GM21529 (cell line): ENCODE data around the gene JCAD.
"Not testable (repeated sequence)": the region's sequence is repeated elsewhere in the genome, so short reads cannot be mapped to it uniquely, and the experiment has no call there.

Source experiments
- ATAC-seq: cut with Tn5 transposase; IDR thresholded peaks from one replicate; pipeline ENCODE4 v1.9.1; 2021; ENCODE audit not compliant: unreplicated experiment

JCAD gene

GRCh38 chr10:30059209-30060107 is at the start of gene JCAD:
Gene JCAD (minus strand): TSS chr10:30059586. CDS start chr10:30047812, 11,774 bp downstream.
- no peak for ATAC-seq

GRCh38 chr10:30106987-30107386 is 47.6 kb upstream of the JCAD start:
- no peak for ATAC-seq

- ATAC-seq, result no peak
Observed at GRCh38 chr10:30103595-30104320, 44.4 kb upstream of the JCAD start.

GRCh38 chr10:30099706-30100105 is 40.3 kb upstream of the JCAD start:
- not testable (repeated sequence) for ATAC-seq

- ATAC-seq, result no peak
Observed at GRCh38 chr10:30099101-30099500, 39.7 kb upstream of the JCAD start.

GRCh38 chr10:30098629-30099028 is 39.2 kb upstream of the JCAD start:
- no peak for ATAC-seq

GRCh38 chr10:30096564-30096963 is 37.2 kb upstream of the JCAD start:
- ATAC-seq, result no peak

GRCh38 chr10:30095631-30096422 is 36.4 kb upstream of the JCAD start:
- ATAC-seq, result no peak

- ATAC-seq, result no peak
Observed at GRCh38 chr10:30094601-30095000, 35.2 kb upstream of the JCAD start.

GRCh38 chr10:30093303-30093950 is 34.0 kb upstream of the JCAD start:
- ATAC-seq, result no peak

- no peak for ATAC-seq
Observed at GRCh38 chr10:30092151-30092790, 32.9 kb upstream of the JCAD start.

- ATAC-seq, result no peak
Observed at GRCh38 chr10:30091136-30091535, 31.8 kb upstream of the JCAD start.

GRCh38 chr10:30088178-30088577 is 28.8 kb upstream of the JCAD start:
- ATAC-seq, result no peak

- ATAC-seq, result no peak
Observed at GRCh38 chr10:30083934-30084333, 24.5 kb upstream of the JCAD start.

GRCh38 chr10:30081182-30081581 is 21.8 kb upstream of the JCAD start:
- no peak for ATAC-seq

- ATAC-seq, result no peak
Observed at GRCh38 chr10:30080161-30080560, 20.8 kb upstream of the JCAD start.

- no peak for ATAC-seq
Observed at GRCh38 chr10:30079408-30079807, 20.0 kb upstream of the JCAD start.

- ATAC-seq, result no peak
Observed at GRCh38 chr10:30075481-30075880, 16.1 kb upstream of the JCAD start.

- no peak for ATAC-seq
Observed at GRCh38 chr10:30074933-30075332, 15.5 kb upstream of the JCAD start.

- ATAC-seq, result no peak
Observed at GRCh38 chr10:30074090-30074489, 14.7 kb upstream of the JCAD start.

- ATAC-seq, result no peak
Observed at GRCh38 chr10:30073767-30074060, 14.3 kb upstream of the JCAD start.
